Right ventricle myocardium superior (tissue), 1 donor: ENCODE measurements around the gene THSD4. TPM values are rescaled to one million over a fixed set of nuclear protein-coding genes. Genes with fewer than 3 reads are reported as not detected.
"Not testable (repeated sequence)": the region's sequence is repeated elsewhere in the genome, so short reads cannot be mapped to it uniquely, and the experiment has no call there.

Experiments
- ATAC-seq: fragments of 200-7000 bp; cut with Tn5 transposase; one replicate; pipeline ENCODE4 v1.9.1; 2020; ENCODE audit warnings: mild to moderate bottlenecking; ENCODE audit not compliant: poor library complexity
- DNase-seq: peaks from one replicate; pipeline ENCODE4 v3.0.0-alpha.2; 2020
- intact Hi-C: fragments of 100-400 bp; cut with DNase I; formaldehyde crosslinking; loops from one replicate; pipeline ENCODE4 v1.11.2; 2022
- total RNA-seq: library from RNA; stranded (reverse); fragmentation: NEBNext Ultra II Directional; extraction: Animal tissue kit (Norgen Biotek cat#: 25700); gene quantifications from one replicate; pipeline ENCODE4 v1.2.1, GENCODE V29; 2021
- donor health status: DM: no; HTN: yes; CAD: no; lungs with severe emphysema.

The THSD4 gene
- total RNA-seq, 1 donor from 2014 or later: 75.6 TPM

GRCh38 chr15:71716990-71717389, 601.7 kb downstream of the THSD4 start:
- DNase-seq: no peak
- intact Hi-C loops: no loop called here
- ATAC-seq: no peak

- no peak for ATAC-seq
- intact Hi-C loops: no loop called here
Measured at GRCh38 chr15:71718116-71718910, 603.0 kb downstream of the THSD4 start.

GRCh38 chr15:71723344-71723743, 608.1 kb downstream of the THSD4 start:
- DNase-seq (no peak), ATAC-seq (no peak)
- intact Hi-C loops: no loop called here

More at GRCh38 chr15:71718116-71718910, 603.0 kb downstream of the THSD4 start:
- DNase-seq: no peak

DNA sequence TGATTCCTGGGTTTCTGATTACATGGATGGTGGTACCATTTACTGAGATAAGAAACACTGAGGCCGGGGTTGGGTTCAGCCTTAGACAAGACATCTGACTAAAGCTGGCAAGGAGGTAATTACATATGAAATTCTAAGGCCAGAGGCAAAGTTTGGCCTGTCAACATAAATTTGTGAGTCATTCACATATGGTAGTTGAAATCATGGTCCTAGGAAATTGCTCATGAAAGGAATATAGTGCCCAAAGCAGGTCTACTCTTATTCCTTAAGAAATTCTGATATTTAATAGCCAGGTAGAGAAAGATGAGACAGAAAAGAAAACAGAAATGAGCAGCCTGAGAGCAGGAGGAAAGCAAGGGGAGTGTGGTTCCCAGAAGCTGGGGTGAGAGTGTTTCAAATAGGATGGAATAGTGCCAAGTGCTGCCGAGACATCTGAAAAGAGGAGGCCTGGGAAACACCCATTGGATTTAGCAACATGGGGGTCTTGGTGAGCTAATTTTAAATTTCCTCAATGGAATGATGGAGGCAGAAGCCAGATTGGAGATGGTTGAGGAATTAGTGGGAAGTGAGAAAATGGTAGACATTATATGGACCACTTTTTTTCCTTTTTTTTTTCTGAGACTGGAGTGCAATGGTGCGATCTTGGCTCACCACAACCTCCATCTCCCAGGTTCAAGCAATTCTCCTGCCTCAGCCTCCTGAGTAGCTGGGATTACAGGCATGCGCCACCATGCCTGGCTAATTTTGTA, 610.1 kb downstream of the THSD4 start:
- intact Hi-C loops, ATAC-seq, DNase-seq: not testable (repeated sequence)

GRCh38 chr15:71728881-71729280, 613.6 kb downstream of the THSD4 start:
- intact Hi-C loops: no loop called here

GRCh38 chr15:71729319-71729718, 614.0 kb downstream of the THSD4 start:
- DNase-seq (no peak), ATAC-seq (no peak)
- intact Hi-C loops: no loop called here

More at GRCh38 chr15:71728881-71729280, 613.6 kb downstream of the THSD4 start:
- no peak for DNase-seq
- no peak for ATAC-seq

DNA sequence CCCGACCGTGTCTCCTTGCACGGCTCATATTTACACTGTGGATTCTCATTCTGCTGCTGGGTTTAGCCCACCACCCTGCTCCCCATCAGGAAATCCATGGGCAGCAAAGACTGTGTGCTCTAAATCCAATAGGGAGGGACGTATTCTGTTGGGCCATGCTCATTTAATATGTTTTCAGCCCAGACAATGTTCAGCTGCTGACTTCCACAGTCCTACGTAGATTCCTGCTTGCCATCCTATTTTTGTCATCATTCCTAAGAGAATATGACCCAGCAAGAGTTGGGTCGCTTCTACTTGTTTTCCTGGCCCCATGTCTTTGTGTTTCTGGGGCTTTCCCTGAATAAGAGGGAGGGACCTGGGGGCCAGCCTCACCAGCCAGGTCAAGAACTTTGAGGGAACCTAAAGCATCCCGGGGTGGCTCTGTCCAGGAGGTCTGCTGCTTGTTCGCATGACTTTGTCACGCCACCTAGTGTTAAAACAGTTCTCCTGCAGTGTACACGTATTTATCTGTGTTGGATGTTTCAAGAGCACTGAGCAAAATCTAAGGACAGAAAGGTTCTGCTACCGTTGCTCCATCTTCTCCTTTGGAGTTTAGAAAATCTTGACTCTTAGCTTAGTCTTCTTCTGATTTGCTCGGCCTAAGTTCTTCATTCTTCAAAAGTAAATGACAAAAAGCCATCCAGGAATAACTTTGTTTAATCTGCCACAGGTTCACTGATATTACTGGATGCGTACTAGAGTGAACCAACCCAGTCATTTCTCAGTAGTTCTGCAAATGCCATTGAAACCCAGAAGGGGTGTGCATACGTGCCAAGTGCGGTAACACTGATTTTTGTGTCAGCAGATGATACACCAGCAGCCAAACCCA, 615.2 kb downstream of the THSD4 start:
- no peak for DNase-seq
- intact Hi-C loops: loop anchor here (5.0 kb wide), 1 partner anchor 283 kb away; no protein-coding TSS in a partner anchor
- ATAC-seq: peak; percentile 87

DNA sequence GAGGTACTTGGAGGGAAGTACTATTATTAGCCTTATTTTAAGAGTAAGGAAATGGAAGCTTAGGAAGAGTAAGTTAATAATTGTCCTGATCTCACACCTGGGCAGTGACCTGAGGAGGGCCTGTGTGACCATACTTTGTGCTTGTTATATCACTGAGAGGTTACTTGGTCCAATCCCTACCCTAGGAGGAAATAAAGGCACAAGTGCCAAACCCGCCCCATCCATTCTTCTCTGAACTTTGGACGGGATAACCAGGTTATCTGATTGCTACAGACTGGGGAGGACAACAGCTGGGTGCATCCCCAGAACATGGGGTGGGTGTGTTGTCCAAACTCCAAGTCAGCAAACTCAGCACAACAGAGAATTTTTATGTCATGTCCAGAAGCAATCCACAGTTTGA, 617.4 kb downstream of the THSD4 start:
- ATAC-seq: peak; percentile 8
- no peak for DNase-seq
- intact Hi-C loops: loop anchor here (5.0 kb wide), 1 partner anchor 285 kb away; no protein-coding TSS in a partner anchor

GRCh38 chr15:71733122-71733521, 617.9 kb downstream of the THSD4 start:
- intact Hi-C loops: loop anchor here (5.0 kb wide), 1 partner anchor 286 kb away; no protein-coding TSS in a partner anchor
- ATAC-seq (no peak), DNase-seq (no peak)

DNA sequence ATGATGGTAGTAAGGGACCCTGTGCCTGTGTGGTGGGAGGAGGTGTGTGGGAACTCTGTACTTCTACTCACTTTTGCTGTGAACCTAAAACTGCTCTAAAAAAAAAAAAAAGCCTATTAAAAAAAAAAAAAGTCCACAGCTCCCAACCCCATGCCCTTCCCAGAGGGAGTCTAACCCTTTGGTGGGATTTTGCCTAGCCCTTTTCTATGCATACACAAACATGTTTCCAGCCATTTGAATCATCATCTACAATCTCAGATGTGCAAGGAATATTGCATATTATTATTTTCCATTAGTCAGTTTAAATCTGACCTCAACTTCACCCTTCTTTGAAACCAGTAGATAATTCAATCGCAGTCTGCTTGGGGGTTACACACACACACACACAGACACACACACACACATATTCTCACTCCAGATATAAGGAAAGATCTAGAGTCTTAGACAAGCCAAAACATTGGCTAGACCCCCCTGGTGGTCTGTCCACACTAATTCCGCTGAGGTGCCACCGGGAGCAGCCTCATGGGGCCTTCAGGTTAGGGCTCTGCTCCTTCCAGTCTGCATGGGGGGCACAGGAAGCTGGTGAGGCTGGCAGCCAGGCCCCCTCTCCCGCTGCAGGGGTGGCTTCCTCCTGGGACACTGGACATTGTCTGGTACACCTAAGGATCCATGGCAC, 619.6 kb downstream of the THSD4 start:
- intact Hi-C loops: loop anchor here (5.0 kb wide), 1 partner anchor 288 kb away; no protein-coding TSS in a partner anchor
- ATAC-seq: no peak

DNA sequence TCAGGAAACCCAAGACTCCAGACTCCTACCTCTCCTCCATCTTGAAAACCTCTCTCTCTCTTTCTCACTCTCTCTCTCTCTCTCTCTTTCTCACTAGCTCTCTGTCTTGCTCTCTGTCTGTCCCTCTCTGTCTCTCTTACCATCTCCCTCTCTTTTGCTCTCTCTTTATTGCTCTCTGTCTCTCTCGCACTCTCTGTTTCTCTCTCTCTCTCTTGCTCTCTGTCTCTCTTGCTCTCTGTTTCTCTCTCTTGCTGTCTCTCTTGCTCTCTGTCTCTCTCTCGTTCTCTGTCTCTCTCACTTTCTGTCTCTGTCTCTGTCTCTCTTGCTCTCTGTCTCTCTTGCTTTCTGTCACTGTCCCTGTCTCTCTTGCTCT, 620.1 kb downstream of the THSD4 start:
- intact Hi-C loops: no loop called here
- DNase-seq (no peak), ATAC-seq (no peak)

More for the DNA sequence above, 619.6 kb downstream of the THSD4 start:
- DNase-seq: no peak

GRCh38 chr15:71736286-71736947, 621.1 kb downstream of the THSD4 start:
- intact Hi-C loops: no loop called here
- ATAC-seq (no peak), DNase-seq (no peak)

GRCh38 chr15:71737761-71738160, 622.5 kb downstream of the THSD4 start:
- intact Hi-C loops: no loop called here
- no peak for DNase-seq
- ATAC-seq: no peak

GRCh38 chr15:71739355-71739754, 624.1 kb downstream of the THSD4 start:
- no peak for ATAC-seq
- intact Hi-C loops: no loop called here

GRCh38 chr15:71742964-71743363, 627.7 kb downstream of the THSD4 start:
- DNase-seq (no peak), ATAC-seq (no peak)
- intact Hi-C loops: loop anchor here (5.0 to 10.0 kb wide), 2 partner anchors 59 to 412 kb away; no protein-coding TSS in a partner anchor

More at GRCh38 chr15:71739355-71739754, 624.1 kb downstream of the THSD4 start:
- no peak for DNase-seq

DNA sequence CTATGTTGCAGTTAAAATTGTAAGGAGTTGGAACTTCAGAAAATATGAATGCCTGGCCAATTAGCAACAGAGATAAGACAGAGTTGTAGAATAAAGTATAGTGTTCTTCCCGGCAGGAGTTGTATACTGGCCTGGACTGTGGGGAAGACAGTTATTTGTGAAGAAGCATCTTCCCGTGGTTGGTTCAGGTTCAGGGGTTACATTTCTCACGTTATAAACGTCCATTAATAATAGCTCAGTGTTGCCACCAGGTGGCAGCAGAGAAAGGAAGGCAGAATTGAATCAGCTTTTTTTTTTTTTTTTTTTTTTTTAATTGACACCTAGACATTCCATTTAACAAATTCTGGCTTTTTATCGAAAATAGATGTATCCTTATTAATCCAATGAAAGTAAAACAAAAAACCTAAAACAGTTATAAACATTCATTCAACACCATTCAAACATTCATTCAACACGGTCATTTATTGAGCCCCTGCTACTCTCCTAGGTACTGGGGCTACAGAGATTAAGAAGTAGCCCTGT, 628.7 kb downstream of the THSD4 start:
- intact Hi-C loops: loop anchor here (5.0 to 10.0 kb wide), 2 partner anchors 58 to 411 kb away; no protein-coding TSS in a partner anchor
- peak; percentile 65 for ATAC-seq
- no peak for DNase-seq

GRCh38 chr15:71746719-71747118, 631.4 kb downstream of the THSD4 start:
- intact Hi-C loops: loop anchor here (10.0 kb wide), 1 partner anchor 408 kb away; no protein-coding TSS in a partner anchor
- DNase-seq: no peak
- ATAC-seq: no peak
